CD14-positive monocyte (primary cell): ENCODE measurements around the gene DOP1B. TPM values are rescaled to one million over a fixed set of nuclear protein-coding genes. Genes with fewer than 3 reads are reported as not detected.

Experiments used
- DNase-seq, 3 donors: peaks; one replicate each; pipeline ENCODE4 v3.0.0-alpha.2; 2011 to 2022
- H2AFZ ChIP-seq: 2 replicates; pipeline ENCODE4 v1.6.0; 2012; ENCODE audit warnings: mild to moderate bottlenecking, low read depth, low read length, inconsistent platforms; ENCODE audit not compliant: insufficient read depth, poor library complexity, severe bottlenecking
- H3K27ac ChIP-seq, 2 donors: 1 replicate in 1 of 2; 2 replicates in 1 of 2; pipeline ENCODE4 v1.5.1; 2012 to 2013; ENCODE audit warnings: low read length in 2 of 2, control low read depth in 1 of 2, inconsistent platforms in 1 of 2, low read depth in 1 of 2, mild to moderate bottlenecking in 1 of 2
- H3K27me3 ChIP-seq, 2 donors: one replicate each; pipeline versions ENCODE4 v1.6.0 to v1.6.1; 2011 to 2013; ENCODE audit warnings: low read length in 2 of 2; ENCODE audit not compliant: control insufficient read depth in 2 of 2, insufficient read depth in 2 of 2
- H3K36me3 ChIP-seq, 2 donors: replicated peaks in 1 of 2; 1 replicate in 1 of 2; 2 replicates in 1 of 2; pipeline versions ENCODE4 v1.5.1 to v1.6.1; 2012 to 2013; ENCODE audit warnings: low read length in 2 of 2, control low read depth in 1 of 2, inconsistent platforms in 1 of 2, mild to moderate bottlenecking in 1 of 2; ENCODE audit not compliant: insufficient read depth in 2 of 2, control insufficient read depth in 1 of 2
- H3K4me1 ChIP-seq, 2 donors: 1 replicate in 1 of 2; 2 replicates in 1 of 2; pipeline versions ENCODE4 v1.5.1 to v1.6.1; 2012 to 2013; ENCODE audit warnings: low read length in 2 of 2, control low read depth in 1 of 2, inconsistent platforms in 1 of 2, mild to moderate bottlenecking in 1 of 2, moderate library complexity in 1 of 2; ENCODE audit not compliant: insufficient read depth in 2 of 2, control insufficient read depth in 1 of 2
- H3K4me2 ChIP-seq: replicated peaks from 2 replicates; pipeline ENCODE3; 2012; ENCODE audit warnings: low read length, moderate library complexity, mild to moderate bottlenecking; ENCODE audit not compliant: poor library complexity, severe bottlenecking; ENCODE audit errors: extremely low read depth
- H3K4me3 ChIP-seq, 3 experiments: fragments of 200-600 bp in 1 of 3; sonication (generic) in 1 of 3; replicated peaks in 1 of 3; 1 replicate in 2 of 3; 2 replicates in 1 of 3; pipeline ENCODE4 v1.5.1; 2011 to 2013; ENCODE audit warnings: low read length in 3 of 3, mild to moderate bottlenecking in 3 of 3, control low read depth in 2 of 3, low read depth in 2 of 3, inconsistent platforms in 1 of 3, moderate library complexity in 1 of 3
- H3K79me2 ChIP-seq: 2 replicates; pipeline ENCODE4 v1.6.0; 2012; ENCODE audit warnings: mild to moderate bottlenecking, control low read depth, inconsistent platforms, low read length, moderate library complexity; ENCODE audit not compliant: insufficient read depth
- H3K9ac ChIP-seq: 2 replicates; pipeline ENCODE4 v1.6.0; 2017; ENCODE audit warnings: low read length, mild to moderate bottlenecking; ENCODE audit not compliant: insufficient read depth, poor library complexity, severe bottlenecking
- H3K9me3 ChIP-seq, 2 donors: replicated peaks in 1 of 2; 1 replicate in 1 of 2; 2 replicates in 1 of 2; pipeline versions ENCODE4 v1.5.1 to v1.6.1; 2012 to 2013; ENCODE audit warnings: low read length in 2 of 2, control low read depth in 1 of 2; ENCODE audit not compliant: control insufficient read depth in 1 of 2, insufficient read depth in 1 of 2
- H4K20me1 ChIP-seq: 2 replicates; pipeline ENCODE4 v1.6.0; 2012; ENCODE audit warnings: mild to moderate bottlenecking, low read length, control low read depth, moderate library complexity; ENCODE audit not compliant: insufficient read depth
- H3K27ac Mint-ChIP-seq, 7 donors: one replicate each; pipeline ENCODE4 v1.8.0; 2020; ENCODE audit warnings: mild to moderate bottlenecking in 7 of 7, mixed read lengths in 7 of 7, moderate library complexity in 6 of 7, inconsistent platforms in 2 of 7
- H3K27me3 Mint-ChIP-seq, 3 donors: one replicate each; pipeline ENCODE4 v1.8.0; 2021 to 2022; ENCODE audit warnings: low read depth in 3 of 3, mild to moderate bottlenecking in 3 of 3, mixed read lengths in 3 of 3, moderate library complexity in 3 of 3, inconsistent platforms in 1 of 3
- H3K36me3 Mint-ChIP-seq, 2 donors: one replicate each; pipeline ENCODE4 v1.8.0; 2020; ENCODE audit warnings: mixed read lengths in 2 of 2, inconsistent platforms in 1 of 2, mild to moderate bottlenecking in 1 of 2
- H3K4me1 Mint-ChIP-seq: one replicate; pipeline ENCODE4 v1.8.0; 2020; ENCODE audit warnings: mild to moderate bottlenecking, mixed read lengths
- H3K4me3 Mint-ChIP-seq, 2 donors: one replicate each; pipeline ENCODE4 v1.8.0; 2020; ENCODE audit warnings: mild to moderate bottlenecking in 2 of 2, mixed read lengths in 2 of 2, moderate library complexity in 1 of 2
- H3K9me3 Mint-ChIP-seq, 7 donors: one replicate each; pipeline ENCODE4 v1.8.0; 2020 to 2022; ENCODE audit warnings: mixed read lengths in 7 of 7, mild to moderate bottlenecking in 6 of 7, moderate library complexity in 6 of 7, inconsistent platforms in 2 of 7
- WGBS: methylation state at CpG from one replicate; pipeline ENCODE4 v1.1.5; 2013; ENCODE audit warnings: missing lambda C conversion rate; ENCODE audit not compliant: insufficient coverage; 5-methylcytosine and 5-hydroxymethylcytosine counted together
- intact Hi-C, 2 donors: fragments of 100-400 bp; cut with micrococcal nuclease; formaldehyde crosslinking; loops; one replicate each; pipeline versions ENCODE4 v1.15.0 to v1.15.1; 2023
- polyA plus RNA-seq, 3 donors: library from polyadenylated mRNA; depleted of rRNA in 1 of 3; unstranded in 2 of 3; stranded (reverse) in 1 of 3; fragments of 300-500 nt in 2 of 3; fragments of >200 nt in 1 of 3; fragmentation: Illumina TruSeq in 2 of 3; gene quantifications; 1 replicate in 2 of 3; 2 replicates in 1 of 3; pipeline ENCODE4 v1.2.3, GENCODE V29; 2012 to 2021
- TF ChIP-seq, protein P1 (sequence below): fragments of 200-600 bp; IDR thresholded peaks from one replicate; pipeline ENCODE4 v1.8.0; 2022; ENCODE audit warnings: antibody characterized with exemption, mild to moderate bottlenecking

The DOP1B gene
- polyA plus RNA-seq, 3 donors: 6.0 to 14.4 (median 11.0) TPM

DNA sequence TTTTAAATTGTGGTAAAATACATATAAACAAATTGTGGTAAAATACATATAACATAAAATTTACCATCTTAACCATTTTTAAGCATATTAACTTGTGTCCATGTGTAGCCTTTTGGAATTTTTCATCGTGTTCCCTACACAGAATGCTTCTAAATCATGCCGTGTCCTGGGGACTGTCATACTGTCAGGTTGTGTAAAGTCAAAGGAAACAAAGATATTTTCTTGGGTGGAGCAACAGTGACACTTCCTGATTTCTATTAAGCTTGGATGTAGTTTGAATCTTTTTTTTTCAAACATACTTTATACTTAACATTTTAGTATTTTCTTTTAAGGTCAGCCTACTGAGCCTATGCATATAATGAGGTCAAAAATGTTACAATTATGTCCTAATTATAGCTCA is 32.3 kb downstream of the DOP1B start:
- intact Hi-C loops: loop anchor here in 1 of 2 donors (5.0 kb wide), 1 partner anchor 37 kb away; no protein-coding TSS in a partner anchor
- no peak overlapping the region for H3K9ac ChIP-seq
- H3K27me3 ChIP-seq: no peaks in the 10 kb centered on the region
- H3K79me2 ChIP-seq: peaks cover 29% of the 10 kb centered on the region
- peak overlapping the region; percentile 28 for H3K4me2 ChIP-seq
- H4K20me1 ChIP-seq: peaks cover 15% of the 10 kb centered on the region
- Mint-ChIP-seq H3K27me3 (peaks cover 0 to 2% (median 0%) of the 10 kb centered on the region in 3 donors), H3K27ac (peak overlapping the region in 4 of 7 donors; percentile 36 to 65 (median 56)), H3K9me3 (peaks cover 0 to 3% (median 0%) of the 10 kb centered on the region in 7 donors), H3K36me3 (peaks cover 26 to 40% of the 10 kb centered on the region in 2 donors), H3K4me1 (peaks cover 33% of the 10 kb centered on the region), H3K4me3 (peak overlapping the region in 1 of 2 donors; percentile 48)
- H3K4me3 ChIP-seq: no peak overlapping the region
- peak overlapping the region in 1 of 2 donors; percentile 56 for H3K27ac ChIP-seq
- H2AFZ ChIP-seq: no peak overlapping the region
- peaks cover 29 to 35% of the 10 kb centered on the region in 2 donors for H3K4me1 ChIP-seq
- H3K9me3 ChIP-seq: no peaks in the 10 kb centered on the region
- peaks cover 7 to 13% of the 10 kb centered on the region in 2 donors for H3K36me3 ChIP-seq
- TF ChIP-seq, protein P1, sequence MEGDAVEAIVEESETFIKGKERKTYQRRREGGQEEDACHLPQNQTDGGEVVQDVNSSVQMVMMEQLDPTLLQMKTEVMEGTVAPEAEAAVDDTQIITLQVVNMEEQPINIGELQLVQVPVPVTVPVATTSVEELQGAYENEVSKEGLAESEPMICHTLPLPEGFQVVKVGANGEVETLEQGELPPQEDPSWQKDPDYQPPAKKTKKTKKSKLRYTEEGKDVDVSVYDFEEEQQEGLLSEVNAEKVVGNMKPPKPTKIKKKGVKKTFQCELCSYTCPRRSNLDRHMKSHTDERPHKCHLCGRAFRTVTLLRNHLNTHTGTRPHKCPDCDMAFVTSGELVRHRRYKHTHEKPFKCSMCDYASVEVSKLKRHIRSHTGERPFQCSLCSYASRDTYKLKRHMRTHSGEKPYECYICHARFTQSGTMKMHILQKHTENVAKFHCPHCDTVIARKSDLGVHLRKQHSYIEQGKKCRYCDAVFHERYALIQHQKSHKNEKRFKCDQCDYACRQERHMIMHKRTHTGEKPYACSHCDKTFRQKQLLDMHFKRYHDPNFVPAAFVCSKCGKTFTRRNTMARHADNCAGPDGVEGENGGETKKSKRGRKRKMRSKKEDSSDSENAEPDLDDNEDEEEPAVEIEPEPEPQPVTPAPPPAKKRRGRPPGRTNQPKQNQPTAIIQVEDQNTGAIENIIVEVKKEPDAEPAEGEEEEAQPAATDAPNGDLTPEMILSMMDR: no peak
- DNase-seq: peak; percentile 34 to 61 (median 40)
- WGBS: no CpG with 5 or more reads among the region's 2 CpGs

DNA sequence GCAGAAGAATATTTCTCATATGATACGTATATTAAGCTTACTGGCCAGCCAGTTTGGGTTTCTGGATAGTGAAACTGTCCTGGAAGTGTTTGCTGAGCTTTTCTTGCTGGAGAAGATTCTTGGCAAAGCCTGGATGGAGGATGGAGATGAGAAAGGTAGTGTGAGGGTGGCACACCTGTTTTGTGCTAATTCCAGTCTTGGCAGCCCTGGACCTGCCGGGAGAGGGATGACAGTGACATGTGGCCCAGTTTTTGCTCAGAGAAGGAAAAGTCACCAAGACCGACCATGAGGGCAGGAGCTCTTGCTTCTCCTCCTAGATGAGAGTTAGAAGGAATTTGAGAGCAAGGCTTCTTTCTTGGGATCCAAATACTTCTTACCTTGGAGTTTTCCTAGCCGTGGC is 34.1 kb downstream of the DOP1B start:
- Histone ChIP-seq H3K79me2 (peaks cover 24% of the 10 kb centered on the region), H4K20me1 (peaks cover 9% of the 10 kb centered on the region), H3K27ac (no peak overlapping the region), H3K4me1 (peaks cover 25 to 27% of the 10 kb centered on the region in 2 donors), H3K9me3 (no peaks in the 10 kb centered on the region), H3K9ac (no peak overlapping the region), H3K4me3 (no peak overlapping the region), H3K36me3 (peaks cover 0 to 4% of the 10 kb centered on the region in 2 donors), H2AFZ (no peak overlapping the region), H3K27me3 (no peaks in the 10 kb centered on the region), H3K4me2 (no peak overlapping the region)
- 95% methylated on average over 3 of the region's 4 CpGs for WGBS
- Mint-ChIP-seq H3K4me1 (peaks cover 26% of the 10 kb centered on the region), H3K9me3 (no peaks in the 10 kb centered on the region), H3K36me3 (peaks cover 19 to 28% of the 10 kb centered on the region in 2 donors), H3K27me3 (peaks cover 0 to 2% (median 0%) of the 10 kb centered on the region in 3 donors), H3K27ac (peak overlapping the region in 3 of 7 donors; percentile 55 to 73 (median 57)), H3K4me3 (no peak overlapping the region)
- intact Hi-C loops: no loop called here
- DNase-seq: no peak
- TF ChIP-seq, protein P1: no peak
